ENCODE results near the gene TMEM231.
"Not testable (repeated sequence)": the region's sequence is repeated elsewhere in the genome, so short reads cannot be mapped to it uniquely, and the experiment has no call there.

Gene TMEM231

DNA sequence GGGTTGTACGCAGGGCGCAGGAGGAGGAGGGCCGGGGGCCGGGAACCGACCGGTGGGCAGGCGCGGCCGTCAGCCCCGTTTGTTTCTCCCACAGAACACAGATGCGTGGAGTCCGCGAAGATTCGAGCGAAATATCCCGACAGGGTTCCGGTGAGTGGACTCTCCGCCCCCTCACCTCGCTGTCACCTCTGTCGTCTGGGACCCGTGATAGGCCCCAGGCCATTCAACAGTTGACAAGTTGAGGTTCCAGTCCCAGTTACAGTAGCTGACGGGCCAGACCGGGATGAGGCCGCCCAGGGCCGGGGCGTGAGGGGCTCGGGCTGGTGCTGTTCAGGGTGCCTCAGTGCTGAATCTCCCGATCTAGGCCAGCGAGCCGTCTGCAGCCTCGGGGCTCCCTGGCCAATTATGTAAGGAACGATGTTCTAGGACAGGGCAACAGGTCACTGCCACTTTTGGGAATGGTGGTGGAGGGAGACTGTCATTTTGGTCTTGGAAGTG is 10.8 kb upstream of the TMEM231 start:
- DNase-seq: peak; percentile 35

DNA sequence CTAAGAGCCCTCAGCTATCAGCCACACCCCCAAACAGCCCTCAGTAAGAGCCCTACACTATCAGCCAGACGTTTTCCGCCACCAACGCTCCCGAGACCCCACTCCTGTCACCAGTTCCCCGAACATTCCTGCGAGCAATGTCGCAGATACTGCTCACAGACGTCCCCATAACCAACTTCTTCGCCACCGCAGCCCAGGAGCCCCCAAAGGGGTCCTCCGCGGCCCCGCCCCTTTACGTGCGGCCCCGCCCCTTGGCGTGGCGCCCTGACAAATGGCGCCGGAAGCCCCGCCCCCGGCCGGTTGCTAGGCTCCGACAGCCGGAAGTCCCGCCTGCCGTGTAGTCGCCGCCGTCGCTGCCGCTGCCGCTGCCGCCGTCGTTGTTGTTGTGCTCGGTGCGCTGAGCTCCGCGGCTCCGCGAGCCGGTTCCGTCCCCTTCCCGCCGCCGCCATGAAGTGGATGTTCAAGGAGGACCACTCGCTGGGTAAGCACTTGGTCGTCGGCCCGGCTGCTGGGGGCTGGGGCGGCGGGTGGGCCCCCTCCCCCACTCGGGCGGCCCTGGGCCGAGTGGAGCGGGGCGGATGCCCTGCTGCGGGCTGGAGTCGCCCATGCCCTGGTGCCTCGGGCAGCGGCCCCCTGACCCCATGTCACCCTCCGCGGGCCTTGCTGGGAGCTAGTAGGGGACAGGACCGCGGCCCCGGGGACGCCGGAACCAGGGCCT is 10.1 kb upstream of the TMEM231 start, which contains the start of gene GABARAPL2:
TSS of gene GABARAPL2 (plus strand) at position 340 of the 718 bp plus-strand sequence. CDS start at position 448, 108 bp downstream.
- DNase-seq: peak; percentile 92

DNA sequence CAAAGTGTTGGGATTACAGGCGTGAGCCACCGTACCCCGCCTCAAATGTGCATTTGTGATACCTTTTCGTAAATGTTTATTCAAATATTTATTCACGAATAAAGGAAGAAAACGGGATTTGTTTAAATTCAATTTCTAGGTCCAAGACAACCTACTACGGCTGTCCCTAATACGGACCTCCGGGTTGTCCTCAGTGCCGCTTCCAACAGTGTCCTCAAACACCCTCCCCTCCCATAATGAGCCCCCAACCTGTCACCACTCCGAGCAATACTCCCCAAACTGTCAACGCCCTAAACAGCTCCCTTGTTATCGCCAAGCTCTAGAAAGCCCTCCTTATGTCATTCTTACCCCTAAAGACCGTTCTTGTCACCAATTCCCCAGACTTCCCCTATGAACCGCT is 9.6 kb upstream of the TMEM231 start:
- no peak for DNase-seq

DNA sequence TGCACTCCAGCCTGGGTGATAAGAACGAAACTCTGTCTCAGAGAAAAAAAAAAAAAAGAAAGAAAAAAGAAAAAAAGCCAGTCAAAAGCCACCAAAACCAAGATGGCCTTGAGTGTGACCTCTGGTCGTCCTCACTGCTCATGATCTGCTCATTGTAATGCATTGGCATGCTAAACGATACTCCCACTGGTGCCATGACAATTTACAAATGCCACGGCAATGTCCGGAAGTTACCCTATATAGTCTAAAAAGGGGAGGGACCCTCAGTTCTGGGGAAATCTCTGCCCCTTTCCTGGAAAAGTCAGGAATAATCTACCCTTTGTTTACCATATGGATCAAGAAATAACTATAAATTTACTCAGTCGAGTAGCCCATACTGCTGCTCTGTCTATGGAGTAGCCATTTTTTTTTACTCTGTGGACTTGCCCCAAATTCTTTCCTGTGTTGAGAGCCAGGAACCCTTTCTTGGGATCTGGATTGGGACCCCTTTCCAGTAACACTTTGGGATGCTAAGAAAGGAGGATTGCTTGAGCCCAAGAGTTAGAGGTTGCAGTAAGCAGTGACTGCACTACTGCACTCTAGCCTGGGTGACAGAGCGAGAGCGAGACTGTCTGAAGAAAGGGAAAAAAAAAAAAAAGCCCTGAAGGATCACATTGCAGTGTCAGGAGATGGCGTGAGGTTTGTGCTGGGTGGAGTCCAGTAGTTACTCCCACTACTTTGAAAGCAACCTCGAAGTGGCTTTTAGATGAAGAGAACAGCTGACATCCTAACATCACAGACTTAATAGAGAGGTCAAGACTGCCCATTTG is 3.7 kb upstream of the TMEM231 start:
- peak; percentile 75 for DNase-seq

DNA sequence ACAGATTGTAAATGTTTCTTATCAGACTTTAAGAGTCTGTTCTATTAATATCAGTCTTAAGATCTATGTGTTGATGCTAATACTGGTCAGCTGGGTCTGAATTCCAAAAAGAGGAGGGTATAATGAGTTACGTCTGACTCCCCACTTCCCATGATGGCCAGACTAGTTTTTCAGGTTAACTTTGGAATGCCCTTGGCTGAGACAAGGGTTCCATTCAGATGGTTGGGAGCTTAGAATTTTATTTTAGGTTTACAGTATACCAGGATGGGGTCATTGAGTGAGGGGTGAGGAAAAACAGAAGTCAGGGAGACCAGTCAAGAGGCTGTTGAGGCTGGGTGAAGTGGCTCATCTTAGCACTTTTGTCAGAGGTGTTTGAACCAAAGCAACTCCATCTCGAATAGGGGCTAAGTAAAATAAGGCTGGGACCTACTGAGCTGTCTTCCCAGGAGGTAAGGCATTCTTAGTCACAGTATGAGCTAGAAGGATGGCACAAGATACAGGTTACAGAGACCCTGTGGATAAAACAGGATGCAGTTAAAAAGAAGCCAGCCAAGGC is 2.9 kb upstream of the TMEM231 start:
- no peak for DNase-seq

DNA sequence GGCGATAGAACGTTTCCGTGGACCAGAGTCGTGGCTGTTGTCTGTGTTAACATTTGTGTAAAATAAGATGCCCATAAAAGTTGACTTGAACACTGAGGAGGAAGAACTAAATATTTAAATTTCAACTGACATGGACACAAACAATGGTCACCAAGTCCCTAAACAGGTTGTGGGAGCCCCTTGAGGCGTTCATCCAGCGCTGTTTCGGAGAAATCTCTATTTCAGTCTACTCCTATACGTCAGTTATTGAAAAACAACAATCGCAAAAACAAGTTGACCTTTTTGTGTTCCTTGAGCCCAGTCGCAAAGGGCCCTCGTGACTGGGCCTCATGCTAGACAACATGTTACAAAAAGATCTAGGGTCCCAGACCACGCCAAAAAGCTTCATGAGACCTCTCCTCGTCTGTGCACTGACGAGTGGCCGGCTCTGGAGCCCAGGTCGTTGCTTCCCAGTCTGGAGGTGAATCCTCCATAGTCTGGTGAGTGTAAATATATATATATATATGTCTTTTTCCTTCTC is 439 bp upstream of the TMEM231 start:
- DNase-seq: no peak

DNA sequence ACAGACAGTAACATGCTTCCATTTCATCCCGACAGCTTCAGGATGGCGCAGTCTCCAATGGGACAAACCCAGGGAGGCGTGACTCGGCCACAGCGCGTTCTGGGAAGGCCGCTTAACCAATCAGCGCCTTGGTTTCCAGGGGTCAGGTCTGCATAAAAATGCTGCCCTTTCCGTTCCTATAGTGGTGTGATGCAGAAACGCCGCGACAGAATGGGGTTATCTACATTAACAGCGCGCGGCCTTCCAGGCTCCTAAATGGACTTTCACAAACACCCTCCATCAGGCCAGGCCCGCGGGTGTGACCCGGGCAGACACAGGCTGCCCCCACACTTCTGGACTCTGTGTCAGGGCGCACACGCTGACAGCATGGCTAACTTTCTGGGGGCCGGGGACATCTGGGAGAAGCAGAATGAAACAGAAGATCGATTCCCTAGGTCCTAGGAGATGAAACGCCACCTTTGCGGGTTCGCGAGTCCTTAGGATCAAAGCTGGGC is 792 bp downstream of the TMEM231 start:
- DNase-seq: peak; percentile 93

DNA sequence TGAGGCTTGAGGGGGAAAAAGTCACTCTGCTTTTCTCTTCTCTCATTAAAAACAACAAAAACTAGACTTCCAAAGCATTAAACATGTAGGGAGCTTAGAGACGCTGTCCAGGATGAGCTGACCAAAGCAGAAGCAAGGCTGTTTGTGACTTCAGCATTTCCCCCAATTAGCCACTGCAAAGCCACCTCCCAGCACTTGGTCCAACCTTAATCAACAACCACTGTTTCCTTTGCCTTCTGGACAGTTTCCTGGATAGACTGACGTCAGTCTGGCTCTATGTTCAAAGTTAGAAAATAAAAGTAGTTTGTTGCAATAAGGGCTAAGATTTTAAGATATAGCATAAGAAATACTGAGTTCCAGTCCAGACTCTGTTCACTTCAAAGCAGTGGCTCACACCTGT is 3.1 kb downstream of the TMEM231 start:
- no peak for DNase-seq

DNA sequence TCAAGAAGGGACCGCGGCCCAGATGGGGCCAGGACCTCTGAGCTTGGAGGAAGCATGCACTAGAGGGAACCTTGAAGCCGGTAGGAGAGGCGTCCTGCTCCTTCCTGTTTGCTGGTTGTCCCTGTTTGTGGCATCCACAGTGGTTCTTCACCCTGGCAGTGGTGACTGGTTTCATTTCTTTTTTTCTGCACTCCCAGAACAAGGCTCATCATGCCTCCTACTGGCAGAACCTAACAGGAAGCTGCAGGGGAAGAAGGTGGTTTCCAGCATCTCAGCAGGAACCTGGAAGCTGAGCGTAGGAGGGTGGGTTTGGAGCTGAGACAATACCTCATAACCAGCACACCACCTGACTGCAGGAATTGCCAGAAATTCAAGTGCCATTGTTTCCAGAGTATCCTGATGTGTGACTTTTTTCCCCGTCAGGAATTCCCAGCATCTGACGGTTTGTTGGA is 5.8 kb downstream of the TMEM231 start:
- peak; percentile 39 for DNase-seq

DNA sequence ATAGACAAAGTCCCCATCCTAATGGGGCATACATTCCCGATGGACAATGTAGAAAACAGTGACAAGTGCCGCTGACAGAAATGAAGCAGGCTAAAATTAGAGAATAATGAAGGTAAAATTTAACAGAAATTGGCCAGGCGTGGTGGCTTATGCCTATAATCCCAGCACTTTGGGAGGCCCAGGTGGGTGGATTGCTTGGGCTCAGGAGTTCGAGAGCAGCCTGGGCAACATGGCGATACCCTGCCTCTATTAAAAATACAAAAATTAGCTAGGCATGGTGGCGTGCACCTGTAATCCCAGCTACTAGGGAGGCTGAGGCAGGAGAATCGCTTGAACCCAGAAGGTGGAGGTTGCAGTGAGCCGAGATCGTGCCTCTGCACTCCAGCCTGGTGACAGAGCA is 7.6 kb downstream of the TMEM231 start:
- not testable (repeated sequence) for DNase-seq

DNA sequence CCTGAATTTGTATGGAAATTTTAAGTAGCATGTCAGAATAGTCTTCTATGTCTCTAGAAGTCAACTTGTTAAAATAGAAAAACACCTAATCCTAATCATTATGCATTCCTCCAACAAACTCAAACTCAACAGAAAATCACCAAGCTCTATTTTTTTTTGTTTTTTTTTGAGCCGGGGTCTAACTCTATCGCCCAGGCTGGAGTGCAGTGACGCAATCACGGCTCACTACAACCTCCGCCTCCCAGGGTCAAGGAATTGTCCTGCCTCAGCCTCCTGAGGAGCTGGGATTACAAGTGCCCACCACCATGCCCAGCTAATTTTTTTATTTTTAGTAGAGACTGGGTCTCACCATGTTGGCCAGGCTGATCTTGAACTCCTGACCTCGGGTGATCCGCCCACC is 9.8 kb downstream of the TMEM231 start:
- no peak for DNase-seq

DNA sequence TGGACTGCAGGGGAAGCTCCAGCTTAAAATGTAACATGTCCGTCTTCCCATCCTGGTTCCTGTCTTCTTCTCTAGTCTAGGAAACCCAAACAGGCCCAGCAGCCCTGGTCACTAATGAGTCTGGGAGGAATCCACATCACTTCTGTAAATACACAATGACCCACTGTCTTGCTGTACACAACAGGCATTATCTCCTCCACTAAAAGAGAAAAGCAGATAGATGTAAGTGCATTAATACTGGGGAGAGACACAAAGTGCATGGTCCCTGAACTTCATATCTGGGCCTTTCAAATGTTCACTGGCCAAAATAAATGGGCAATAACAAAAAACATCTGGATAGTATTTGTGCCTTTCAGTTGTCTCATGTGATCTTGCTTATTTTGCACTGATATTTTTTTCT is 10.2 kb downstream of the TMEM231 start:
- DNase-seq: not testable (repeated sequence)

DNA sequence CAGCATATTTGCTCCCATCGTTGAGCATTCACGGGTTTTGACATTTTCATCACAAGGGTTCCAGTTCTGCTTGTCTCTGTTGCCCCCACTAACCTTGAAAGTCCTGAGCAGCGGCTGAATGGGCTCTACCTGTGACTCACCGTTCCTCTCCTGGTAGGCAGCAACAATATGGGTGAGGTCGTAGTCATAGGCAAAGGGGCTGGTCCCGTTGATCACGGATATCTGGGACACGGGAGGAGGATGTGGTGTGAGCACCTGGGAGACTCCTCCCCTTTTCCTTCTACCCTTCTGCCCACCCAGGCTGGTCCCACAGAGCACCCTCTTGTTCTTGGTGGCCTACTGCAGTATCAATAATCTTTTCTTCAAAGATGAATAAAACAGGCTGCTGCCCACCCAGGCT is 13.6 kb downstream of the TMEM231 start:
- DNase-seq: not testable (repeated sequence)

DNA sequence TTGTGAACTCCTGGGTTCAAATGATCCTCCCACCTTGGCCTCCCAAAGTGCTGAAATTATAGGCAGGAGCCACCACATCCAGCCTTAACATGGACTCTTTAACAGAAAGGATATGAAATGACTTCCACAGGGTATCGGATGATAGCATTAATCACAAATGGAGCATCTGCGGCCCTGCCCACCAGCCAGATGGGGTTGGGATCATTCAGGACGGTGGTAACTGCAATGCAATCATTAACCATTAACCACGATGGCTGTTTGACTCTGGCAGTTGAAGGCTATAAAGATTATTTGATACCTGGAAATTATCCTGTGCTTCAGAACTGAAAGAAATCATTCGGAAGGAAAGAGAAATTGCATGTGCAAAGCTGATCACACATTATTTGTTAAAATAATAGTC is 14.8 kb downstream of the TMEM231 start:
- no peak for DNase-seq

DNA sequence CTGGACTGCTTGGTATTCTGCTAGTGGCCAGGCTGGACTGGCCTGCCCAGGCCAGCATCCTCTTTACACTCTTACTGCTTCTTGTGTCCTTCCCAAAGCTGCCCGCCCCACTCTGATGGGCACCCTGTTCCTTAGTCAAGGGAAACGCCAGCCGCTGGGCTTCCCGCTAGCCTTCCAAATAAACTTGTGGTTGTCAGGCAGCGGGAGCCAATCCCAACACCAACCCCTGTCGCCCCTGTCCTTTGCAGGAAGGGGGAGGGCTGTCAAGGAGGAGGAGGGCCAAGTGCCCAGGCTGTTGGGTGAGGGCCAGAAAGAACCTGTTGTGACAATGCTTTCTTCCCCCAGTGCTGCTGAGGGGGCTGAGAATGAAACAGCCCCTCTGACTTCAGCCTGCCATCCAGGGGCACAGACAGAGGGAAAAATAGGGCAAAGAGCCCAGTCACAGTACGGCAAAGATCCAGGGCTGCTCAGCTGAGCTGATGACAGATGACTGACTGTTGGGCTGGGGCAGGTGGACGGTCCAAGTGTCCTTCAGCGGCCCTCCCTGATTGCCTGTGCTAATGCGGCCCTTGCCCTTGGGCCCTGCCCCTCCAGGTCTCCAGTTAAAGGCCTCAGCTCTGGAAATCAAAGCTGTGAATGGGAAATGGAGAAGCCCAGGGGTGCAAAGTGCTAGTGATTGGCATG is 17.0 kb downstream of the TMEM231 start:
- DNase-seq: not testable (repeated sequence)

DNA sequence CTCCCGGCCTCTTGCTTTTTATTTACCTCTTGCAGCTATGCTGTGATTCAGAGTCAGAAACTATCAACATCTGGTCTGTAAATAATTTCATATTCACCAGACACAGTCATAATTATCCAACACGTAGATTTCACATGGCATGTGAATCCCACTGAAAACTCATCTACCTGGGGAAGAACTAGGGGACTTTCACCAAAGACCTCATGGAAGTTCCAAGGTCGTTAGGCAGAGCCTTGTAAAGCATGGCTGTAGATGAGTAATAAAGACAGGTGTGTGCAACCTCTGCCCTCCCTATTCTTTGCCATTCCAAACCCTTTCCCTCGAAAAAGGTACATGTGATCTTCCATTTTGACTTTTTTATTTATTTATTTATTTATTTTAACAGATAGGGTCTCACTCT is 18.3 kb downstream of the TMEM231 start:
- DNase-seq: no peak

DNA sequence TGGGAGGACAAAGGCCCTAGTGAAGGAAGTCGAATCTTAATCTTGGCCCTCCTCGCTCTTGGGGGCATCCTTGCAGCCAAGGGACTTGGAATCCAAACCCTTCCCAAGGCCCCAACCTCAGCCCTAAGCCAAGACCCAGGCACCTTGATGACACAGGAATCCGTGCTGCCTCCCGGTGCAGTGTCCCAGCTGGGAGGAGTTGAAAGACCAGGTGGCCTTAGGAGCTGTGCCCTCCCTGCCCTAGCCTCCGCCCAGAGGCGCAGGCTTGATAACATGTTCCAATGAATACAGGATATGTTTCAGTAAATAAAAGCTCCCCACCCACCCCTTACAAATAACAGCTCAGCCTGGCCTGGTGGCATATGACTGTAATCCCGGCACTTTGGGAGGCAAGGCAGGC is 20.2 kb downstream of the TMEM231 start, which contains the start of gene CHST5:
TSS of gene CHST5 (minus strand) at position 208 of the 400 bp plus-strand sequence. CDS start 5,724 bp downstream, outside the sequence.
- no peak for DNase-seq

DNA sequence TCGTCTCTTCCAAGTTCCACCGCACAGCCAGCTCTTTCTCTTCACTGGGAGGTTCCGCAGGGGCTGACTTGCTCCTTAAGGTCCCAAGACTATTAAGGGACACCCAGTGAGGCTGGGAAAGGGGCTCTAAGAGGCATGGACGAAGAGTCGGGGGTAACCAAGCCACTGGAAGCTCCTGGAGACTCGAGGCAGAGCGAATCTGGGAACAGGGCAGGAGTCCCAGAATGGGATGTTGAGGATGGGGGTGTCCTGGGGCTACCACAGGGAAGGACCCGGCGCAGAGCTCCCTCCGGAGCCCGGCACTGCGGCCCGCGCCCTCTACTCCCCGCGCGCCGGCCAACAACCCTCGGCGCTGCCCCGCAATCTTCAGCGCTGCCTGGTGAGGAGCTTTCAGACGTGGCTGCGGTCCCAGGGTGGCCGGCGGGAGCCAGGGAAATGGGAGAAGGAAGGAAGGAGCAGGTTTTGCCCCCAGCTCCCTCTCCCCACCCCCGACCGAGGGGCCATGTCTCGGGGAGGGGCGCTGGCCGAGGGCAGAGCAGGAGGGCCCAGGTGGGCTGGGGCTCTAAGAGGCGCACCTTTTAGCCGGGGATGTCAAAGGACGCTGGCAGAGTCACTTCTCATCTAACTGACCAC is 20.7 kb downstream of the TMEM231 start:
- no peak for DNase-seq

DNA sequence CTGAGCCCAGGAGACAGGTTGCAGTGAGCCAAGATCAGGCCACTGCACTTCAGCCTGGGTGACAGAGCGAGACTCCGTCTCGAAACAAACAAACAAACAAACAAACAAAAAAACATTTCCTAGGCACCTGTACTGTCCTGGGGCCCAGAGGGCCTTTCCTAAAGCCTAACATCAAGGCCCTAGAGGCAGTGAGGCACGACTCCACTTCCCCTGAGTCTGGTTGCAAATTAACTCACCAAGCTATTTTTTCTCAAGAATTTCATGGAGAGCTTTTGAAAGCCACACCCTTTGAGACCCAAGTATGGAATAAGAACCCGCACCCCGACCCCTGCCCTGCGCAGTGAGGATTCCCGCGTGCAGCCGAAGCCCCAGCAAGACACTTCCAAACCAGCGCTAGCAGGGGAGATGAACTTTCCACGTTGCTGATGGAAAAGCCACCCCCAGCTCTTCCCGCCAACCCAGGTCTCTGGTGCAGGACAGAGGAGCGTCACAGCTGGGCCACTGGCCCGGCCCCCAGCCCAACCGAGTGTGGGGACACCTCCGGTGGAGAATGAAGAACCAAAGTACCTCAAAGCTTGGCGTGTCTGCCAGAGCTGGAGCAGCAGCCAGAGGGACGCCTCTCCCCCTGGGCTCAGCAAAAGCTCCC is 21.4 kb downstream of the TMEM231 start:
- no peak for DNase-seq

DNA sequence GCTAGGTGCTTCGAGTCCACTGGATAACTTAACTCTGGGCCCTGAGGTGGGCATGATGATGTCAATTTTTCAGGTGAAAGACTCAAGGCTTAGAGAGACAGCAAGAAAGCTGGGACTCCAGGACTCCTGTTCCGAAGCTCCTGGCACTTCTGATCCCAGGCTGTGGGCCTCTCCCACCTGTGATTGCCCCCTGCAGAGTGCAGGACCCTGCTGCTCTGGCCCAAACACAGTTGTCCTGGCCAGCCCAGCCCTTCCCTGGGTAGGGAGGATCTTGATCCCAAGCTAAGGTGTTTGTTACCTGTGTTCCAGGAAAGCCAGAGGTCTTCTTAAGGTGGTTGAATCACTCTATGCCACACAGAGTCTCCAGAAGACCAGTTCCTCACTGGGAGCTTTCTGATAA is 23.3 kb downstream of the TMEM231 start:
- no peak for DNase-seq

DNA sequence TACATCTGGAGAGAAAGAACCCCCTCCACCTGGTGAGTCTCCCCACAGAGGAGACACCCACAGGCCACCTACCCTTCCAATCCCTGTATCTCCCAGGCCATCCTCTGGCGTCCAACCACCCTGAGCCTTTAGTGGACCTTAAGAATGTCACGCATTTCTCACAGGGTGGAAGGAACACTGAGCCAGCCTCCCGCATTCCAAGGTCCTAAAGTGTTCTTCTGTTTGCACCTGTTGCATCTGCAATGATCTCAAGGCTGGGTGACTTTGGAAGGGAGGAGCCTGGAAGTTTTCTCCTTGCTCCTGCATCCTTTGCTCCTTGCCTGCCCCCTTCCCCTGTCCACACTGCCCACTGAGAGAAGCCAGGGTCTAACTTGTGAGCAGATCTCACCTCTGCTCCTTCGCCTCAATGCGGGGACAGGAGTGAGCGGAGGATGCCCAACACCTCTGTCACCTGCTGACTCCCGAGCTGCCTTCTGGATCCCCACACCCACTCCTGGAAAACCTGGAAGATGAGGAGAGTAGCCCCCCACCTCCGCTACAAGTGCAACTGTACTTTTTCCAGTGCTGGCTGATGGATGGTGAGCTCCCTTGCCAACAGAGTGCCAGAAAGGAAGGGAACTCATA is 23.8 kb downstream of the TMEM231 start:
- no peak for DNase-seq
